Smooth muscle cell of bladder (primary cell): Measurements from ENCODE around the gene PROX2. TPM values are rescaled to one million over a fixed set of nuclear protein-coding genes. Genes with fewer than 3 reads are reported as not detected.

ENCODE experiments used
- total RNA-seq: library from RNA; depleted of rRNA; stranded (reverse); fragments of >200 nt; gene quantifications from 2 replicates; pipeline ENCODE4 v1.2.3, GENCODE V29; 2014

The PROX2 gene
- total RNA-seq: not detected in 2 replicates

DNA sequence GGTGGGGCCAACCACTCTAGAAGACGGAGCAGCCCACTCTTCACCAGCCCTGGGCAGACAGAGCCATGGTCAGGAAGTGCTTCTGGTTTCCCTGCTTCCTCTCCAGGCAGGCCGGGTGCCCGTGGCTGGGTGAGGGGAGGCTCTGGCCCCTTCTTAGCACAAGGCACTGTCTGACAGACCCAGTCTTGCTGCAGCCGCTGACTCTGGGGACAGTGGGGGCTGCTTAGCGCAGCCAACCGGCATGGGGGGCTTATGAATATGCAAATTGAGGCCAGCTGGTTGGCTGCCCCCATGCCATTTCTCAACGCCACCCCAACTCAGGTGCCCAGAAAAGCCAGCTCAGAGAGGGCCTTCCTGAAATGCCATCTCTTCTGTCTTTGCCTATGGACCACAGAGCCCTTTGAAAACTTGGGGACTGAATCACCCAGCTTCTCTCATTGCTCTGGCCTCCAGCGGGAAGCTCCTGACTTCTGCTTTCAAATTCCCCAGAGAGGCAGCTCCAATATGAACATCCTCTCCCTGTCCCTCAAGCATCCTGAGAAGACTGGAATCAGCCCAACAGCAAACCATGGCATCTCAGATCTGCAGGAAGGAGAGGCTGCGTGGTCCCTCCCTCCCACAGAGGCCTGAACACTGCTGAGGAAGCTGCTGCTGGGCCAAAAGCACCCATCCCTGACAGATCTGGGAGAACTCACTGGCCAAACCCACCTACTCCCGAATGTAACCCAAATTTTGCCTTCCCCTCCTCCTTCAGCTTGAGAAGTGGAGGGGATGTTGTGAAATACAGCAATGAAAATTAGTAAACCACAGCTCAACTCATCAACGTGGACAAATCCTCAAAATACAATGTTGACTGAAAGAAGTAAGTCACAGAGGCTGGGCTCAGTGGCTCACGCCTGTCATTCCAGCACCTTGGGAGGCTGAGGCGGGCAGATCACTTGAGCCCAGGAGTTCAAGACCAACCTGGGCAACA is at the start of gene PROX2:
PROX2 (minus strand) TSS at position 205 of the 973 bp plus-strand sequence. CDS start 12,311 bp downstream, outside the sequence.

DNA sequence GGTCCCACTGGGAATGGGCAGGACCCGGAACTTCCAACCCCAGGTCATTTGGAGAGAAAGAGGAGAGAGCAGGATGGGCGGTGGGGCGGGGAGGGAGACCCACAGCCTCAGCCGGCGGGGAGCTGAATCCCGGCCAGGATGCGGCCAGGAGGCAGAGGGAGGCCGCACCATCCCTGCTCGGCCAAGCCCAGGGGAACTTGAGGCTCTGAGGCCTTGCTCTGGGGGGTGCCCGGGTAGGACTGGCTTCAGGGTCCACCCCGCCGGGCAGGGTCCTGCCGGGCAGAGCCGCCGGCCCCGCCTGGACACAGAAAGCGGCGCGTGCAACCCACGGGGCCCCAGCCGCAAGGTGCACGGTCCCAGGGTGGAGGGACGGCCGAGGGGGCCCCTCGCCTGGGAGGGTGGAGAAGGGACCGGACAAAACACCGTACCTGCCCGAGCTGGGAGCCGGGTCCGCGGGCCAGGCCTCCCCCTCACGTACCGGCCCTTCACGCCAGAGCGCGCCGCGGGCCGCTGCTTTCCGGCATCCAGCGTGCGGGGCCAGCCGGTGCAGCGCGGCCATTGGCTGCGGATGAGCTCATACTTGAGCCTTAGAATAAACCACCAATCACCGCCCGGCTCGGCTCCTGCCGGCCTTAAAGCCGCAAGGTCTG is 46.9 kb upstream of the PROX2 start, which contains the start of gene RPS6KL1:
RPS6KL1 (minus strand) TSS at position 509 of the 650 bp plus-strand sequence. CDS start 1,719 bp downstream, outside the sequence.

DNA sequence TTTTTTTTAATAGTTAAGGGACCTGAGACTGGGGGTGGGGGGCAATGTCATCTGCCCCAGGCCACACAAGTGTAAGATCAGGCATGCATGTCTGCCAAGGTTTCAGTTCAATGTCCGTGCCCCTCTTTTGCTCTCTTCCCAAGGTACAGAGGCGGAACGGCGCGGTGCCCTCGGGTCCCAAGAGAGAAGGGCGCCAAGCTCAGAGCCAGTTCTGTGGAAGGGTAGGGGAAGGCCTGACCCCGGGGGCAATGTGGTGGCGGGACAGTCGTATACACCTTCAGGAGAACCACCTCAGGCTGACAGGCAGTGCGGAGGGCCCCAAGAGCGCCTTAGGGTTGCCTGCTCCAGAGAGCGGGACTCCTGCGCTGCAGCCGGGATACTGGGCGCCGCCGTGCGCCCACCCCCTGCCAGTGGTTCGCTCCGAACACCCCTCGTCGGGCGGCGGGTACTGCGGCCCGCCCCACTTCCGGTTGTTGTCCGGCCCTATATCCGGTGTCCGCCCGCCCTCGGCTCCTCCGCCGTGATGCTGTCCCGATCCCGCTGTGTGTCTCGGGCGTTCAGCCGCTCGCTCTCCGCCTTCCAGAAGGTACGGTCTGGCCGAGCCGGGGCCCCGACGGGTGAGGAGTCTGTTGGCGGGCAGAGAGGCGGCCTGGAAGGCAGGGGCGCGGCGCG is 5.6 kb upstream of the PROX2 start, which contains the start of gene DLST:
DLST (plus strand) TSS at position 486 of the 672 bp plus-strand sequence; CDS start at position 524, 38 bp downstream.

Other genes starting within 250 kb of the PROX2 start
- gene AREL1, start 163.1 kb downstream of the PROX2 start, total RNA-seq: 23.5 and 24.4 TPM in 2 replicates
- gene FCF1, start 163.0 kb downstream of the PROX2 start, total RNA-seq: 21.8 and 38.0 TPM in 2 replicates
- gene YLPM1, start 112.8 kb downstream of the PROX2 start, total RNA-seq: 20.6 and 22.6 TPM in 2 replicates
- 44.1 and 50.6 TPM in 2 replicates for gene DLST, start 5.8 kb upstream of the PROX2 start, total RNA-seq
- 0.28 and 0.46 TPM in 2 replicates for gene RPS6KL1, start 47.1 kb upstream of the PROX2 start, total RNA-seq
- 1.7 and 3.5 TPM in 2 replicates for gene PGF, start 79.5 kb upstream of the PROX2 start, total RNA-seq
- 37.1 and 50.4 TPM in 2 replicates for gene EIF2B2, start 126.8 kb upstream of the PROX2 start, total RNA-seq
- gene MLH3, start 175.3 kb upstream of the PROX2 start, total RNA-seq: 28.7 and 31.5 TPM in 2 replicates
- 4.3 and 4.7 TPM in 2 replicates for gene ACYP1, start 187.9 kb upstream of the PROX2 start, total RNA-seq
- 0.57 and 1.1 TPM in 2 replicates for gene ZC2HC1C, start 193.5 kb upstream of the PROX2 start, total RNA-seq